Suprapubic skin (tissue), 4 donors: ENCODE measurements around the gene SGCB. TPM values are rescaled to one million over a fixed set of nuclear protein-coding genes. Genes with fewer than 3 reads are reported as not detected.
"Not testable (repeated sequence)": the region's sequence is repeated elsewhere in the genome, so short reads cannot be mapped to it uniquely, and the experiment has no call there.

Source experiments
- DNase-seq, 2 donors: peaks; one replicate each; pipeline ENCODE4 v3.0.0-alpha.2; 2019; ENCODE audit warnings: low spot score in 2 of 2
- H3K27ac ChIP-seq: fragments of 200-600 bp; sonication (generic); one replicate; pipeline ENCODE4 v1.5.1; 2019
- H3K27me3 ChIP-seq: fragments of 200-600 bp; sonication (generic); one replicate; pipeline ENCODE4 v1.5.1; 2019
- H3K36me3 ChIP-seq: fragments of 200-600 bp; sonication (generic); one replicate; pipeline ENCODE4 v1.5.1; 2019
- H3K4me1 ChIP-seq: fragments of 200-600 bp; sonication (generic); one replicate; pipeline ENCODE4 v1.5.1; 2019
- H3K4me3 ChIP-seq: fragments of 200-600 bp; sonication (generic); one replicate; pipeline ENCODE4 v1.5.1; 2019; ENCODE audit warnings: mild to moderate bottlenecking
- H3K9me3 ChIP-seq: fragments of 200-600 bp; sonication (generic); one replicate; pipeline ENCODE4 v1.5.1; 2019
- CTCF ChIP-seq, 2 donors: fragments of 200-600 bp in 1 of 2; fragments of 450-650 bp in 1 of 2; sonication (generic) in 1 of 2; IDR thresholded peaks; one replicate each; pipeline ENCODE4 v1.5.1; 2016 to 2019; ENCODE audit warnings: antibody characterized with exemption in 2 of 2, mild to moderate bottlenecking in 1 of 2, moderate library complexity in 1 of 2
- EP300 ChIP-seq: sonication (generic); formaldehyde crosslinking; IDR thresholded peaks from one replicate; pipeline ENCODE4 v1.6.1; 2017; ENCODE audit warnings: antibody characterized with exemption
- POLR2A ChIP-seq, 2 donors: fragments of 450-650 bp; IDR thresholded peaks; one replicate each; pipeline ENCODE4 v1.6.1; 2017; ENCODE audit warnings: antibody characterized with exemption in 2 of 2, mild to moderate bottlenecking in 2 of 2, moderate library complexity in 2 of 2
- POLR2AphosphoS5 ChIP-seq, 3 donors: sonication (generic); formaldehyde crosslinking; IDR thresholded peaks; one replicate each; pipeline ENCODE4 v1.6.1; 2017; ENCODE audit warnings: antibody characterized with exemption in 3 of 3
- WGBS: methylation state at CpG from one replicate; pipeline ENCODE4 v1.1.5; 2018; 5-methylcytosine and 5-hydroxymethylcytosine counted together
- total RNA-seq, 4 donors: library from RNA; depleted of rRNA; stranded (reverse); fragments of >200 nt; gene quantifications; one replicate each; pipeline ENCODE4 v1.1.0, GENCODE V29; 2016

The SGCB gene
- total RNA-seq, result 1 to 10 TPM; 7.0 to 8.9 (median 7.5) TPM

DNA sequence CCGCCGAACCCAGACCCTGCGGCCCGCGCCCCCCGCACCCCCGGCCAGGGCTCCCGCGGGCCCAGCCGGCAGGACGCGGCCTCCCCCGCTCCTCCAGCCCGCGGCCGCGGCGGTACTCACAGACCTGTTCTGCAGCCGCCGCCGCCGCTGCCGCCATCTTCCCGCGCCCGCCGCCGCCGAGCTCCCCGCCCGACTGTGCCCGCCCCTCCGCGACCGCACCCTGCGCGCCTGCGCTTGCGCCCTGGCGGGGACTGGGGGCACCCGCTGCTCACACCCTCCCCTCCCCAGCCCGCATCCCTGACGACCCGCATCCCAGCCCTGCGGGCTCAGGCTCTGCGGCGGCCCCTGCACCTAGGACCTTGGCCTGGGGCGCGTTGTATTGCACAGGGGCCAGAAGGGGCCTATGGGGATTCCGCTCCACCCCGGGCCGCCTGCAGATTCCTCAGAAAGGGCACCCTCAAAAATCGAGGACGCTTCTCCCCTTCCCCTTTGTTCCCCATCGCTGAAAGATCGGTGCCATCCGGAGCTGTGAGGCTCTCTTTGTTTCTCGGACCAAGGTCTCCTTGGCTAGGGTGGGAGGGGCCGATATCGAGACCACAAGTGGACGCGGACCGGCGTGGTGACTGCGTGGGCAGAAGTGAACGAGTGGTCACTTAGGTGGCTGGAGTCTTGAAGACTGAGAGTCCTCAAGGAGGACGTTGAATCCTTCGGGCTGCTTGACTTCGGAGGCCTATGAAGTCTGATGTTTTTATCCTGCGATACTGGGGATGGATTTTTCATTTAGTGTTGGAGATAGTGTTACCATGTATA, at the start of gene SGCB:
Gene SGCB (minus strand): TSS at position 197 of the 810 bp plus-strand sequence. CDS start 40 bp downstream, at position 157.
- H3K36me3 ChIP-seq, result no peaks in the 10 kb centered on the region
- H3K27me3 ChIP-seq, result peaks cover 8% of the 10 kb centered on the region
- H3K4me3 ChIP-seq, result peak within 1 kb of the TSS; percentile 92
- TF ChIP-seq EP300 (no peak), POLR2AphosphoS5 (IDR thresholded peaks at IDR 0.05) (no peak), POLR2A (IDR thresholded peaks at IDR 0.05) (no peak), CTCF (IDR thresholded peaks at IDR 0.05) (no peak)
- DNase-seq, result peak; percentile 74 to 84
- H3K9me3 ChIP-seq, result no peaks in the 10 kb centered on the region
- H3K4me1 ChIP-seq, result peaks cover 12% of the 10 kb centered on the region
- peak within 1 kb of the TSS; percentile 62 for H3K27ac ChIP-seq
- WGBS, result 9% methylated on average over 25 of the region's 70 CpGs

DNA sequence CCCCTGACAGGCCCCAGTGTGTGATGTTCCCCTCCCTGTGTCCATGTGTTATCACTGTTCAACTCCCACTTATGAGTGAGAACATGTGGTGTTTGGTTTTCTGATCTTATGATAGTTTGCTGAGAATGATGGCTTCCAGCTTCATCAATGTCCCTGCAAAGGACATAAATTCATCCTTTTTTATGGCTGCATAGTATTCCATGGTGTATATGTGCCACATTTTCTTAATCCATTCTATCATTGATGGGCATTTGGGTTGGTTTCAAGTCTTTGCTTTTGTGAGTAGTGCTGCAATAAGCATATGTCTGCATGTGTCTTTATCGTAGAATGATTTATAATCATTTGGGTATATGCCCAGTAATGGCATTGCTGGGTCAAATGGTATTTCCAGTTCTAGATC, 48.3 kb upstream of the SGCB start:
- H3K27me3 ChIP-seq, H3K27ac ChIP-seq, H3K9me3 ChIP-seq, H3K36me3 ChIP-seq, H3K4me1 ChIP-seq, H3K4me3 ChIP-seq, DNase-seq: not testable (repeated sequence)
- WGBS, result 82% methylated on average over 1 of the region's 1 CpG

- TF ChIP-seq POLR2A (IDR thresholded peaks at IDR 0.05) (no peak), CTCF (IDR thresholded peaks at IDR 0.05) (no peak), EP300 (no peak), POLR2AphosphoS5 (IDR thresholded peaks at IDR 0.05) (no peak)
- H3K27ac ChIP-seq, result no peak overlapping the region
- no peaks in the 10 kb centered on the region for H3K9me3 ChIP-seq
- H3K4me3 ChIP-seq, result no peak overlapping the region
- DNase-seq, result no peak
- H3K4me1 ChIP-seq, result no peaks in the 10 kb centered on the region
- peaks cover 6% of the 10 kb centered on the region for H3K36me3 ChIP-seq
- H3K27me3 ChIP-seq, result no peaks in the 10 kb centered on the region
Measured at GRCh38 chr4:52081216-52081615, 43.1 kb upstream of the SGCB start.

GRCh38 chr4:52079659-52080058, 41.6 kb upstream of the SGCB start:
- no peak overlapping the region for H3K27ac ChIP-seq
- no peaks in the 10 kb centered on the region for H3K27me3 ChIP-seq
- no peaks in the 10 kb centered on the region for H3K9me3 ChIP-seq
- no peak for TF ChIP-seq CTCF (IDR thresholded peaks at IDR 0.05)
- no peak for TF ChIP-seq POLR2AphosphoS5 (IDR thresholded peaks at IDR 0.05)
- TF ChIP-seq EP300, result no peak
- no peaks in the 10 kb centered on the region for H3K4me1 ChIP-seq
- H3K4me3 ChIP-seq, result no peak overlapping the region
- H3K36me3 ChIP-seq, result peaks cover 6% of the 10 kb centered on the region
- DNase-seq, result no peak
- WGBS, result 75% methylated on average over 2 of the region's 2 CpGs

- no peak for DNase-seq
- TF ChIP-seq EP300 (no peak), POLR2AphosphoS5 (IDR thresholded peaks at IDR 0.05) (no peak), POLR2A (IDR thresholded peaks at IDR 0.05) (no peak), CTCF (IDR thresholded peaks at IDR 0.05) (no peak)
Measured at GRCh38 chr4:52076731-52077130, 38.6 kb upstream of the SGCB start.

More at GRCh38 chr4:52076731-52077130, 38.6 kb upstream of the SGCB start:
- WGBS, result 35% methylated on average over 13 of the region's 26 CpGs
- Histone ChIP-seq H3K9me3 (no peaks in the 10 kb centered on the region), H3K4me1 (no peaks in the 10 kb centered on the region), H3K4me3 (no peak overlapping the region), H3K27ac (no peak overlapping the region), H3K36me3 (peaks cover 6% of the 10 kb centered on the region), H3K27me3 (no peaks in the 10 kb centered on the region)
